GM19035 (cell line): ENCODE data around the gene LRRC51.

Experiments used
- ATAC-seq: cut with Tn5 transposase; IDR thresholded peaks from one replicate; pipeline ENCODE4 v1.9.1; 2021; ENCODE audit not compliant: unreplicated experiment

Gene LRRC51

GRCh38 chr11:72080326-72081183, at the start of gene LRRC51, which contains the start of gene NUMA1:
Gene LRRC51, plus strand, starts transcription at chr11:72080850. Its CDS starts 8,234 bp downstream, at chr11:72089084.
Gene NUMA1, minus strand, starts transcription at chr11:72080542. Its CDS starts 44,599 bp downstream, at chr11:72035943.
- peak; percentile 96 for ATAC-seq

GRCh38 chr11:72036687-72037086, 44.0 kb upstream of the LRRC51 start:
- no peak for ATAC-seq

GRCh38 chr11:72037554-72038311, 42.9 kb upstream of the LRRC51 start:
- ATAC-seq = no peak

GRCh38 chr11:72038491-72038890, 42.2 kb upstream of the LRRC51 start:
- ATAC-seq = no peak

GRCh38 chr11:72039031-72039855, 41.4 kb upstream of the LRRC51 start:
- ATAC-seq = no peak

- ATAC-seq = no peak
Observed at GRCh38 chr11:72039856-72040401, 40.7 kb upstream of the LRRC51 start.

- ATAC-seq = no peak
Observed at GRCh38 chr11:72040491-72041363, 39.9 kb upstream of the LRRC51 start.

GRCh38 chr11:72041364-72042063, 39.1 kb upstream of the LRRC51 start:
- ATAC-seq = no peak

GRCh38 chr11:72042064-72042745, 38.4 kb upstream of the LRRC51 start:
- ATAC-seq = no peak

GRCh38 chr11:72045849-72046248, 34.8 kb upstream of the LRRC51 start:
- ATAC-seq = no peak

- ATAC-seq = no peak
Observed at GRCh38 chr11:72048766-72049460, 31.7 kb upstream of the LRRC51 start.

GRCh38 chr11:72058416-72059034, 22.1 kb upstream of the LRRC51 start:
- ATAC-seq = no peak

- ATAC-seq = no peak
Observed at GRCh38 chr11:72061739-72062396, 18.8 kb upstream of the LRRC51 start.

- ATAC-seq = no peak
Observed at GRCh38 chr11:72066855-72067254, 13.8 kb upstream of the LRRC51 start.

GRCh38 chr11:72067266-72067665, 13.4 kb upstream of the LRRC51 start:
- ATAC-seq = no peak

GRCh38 chr11:72067676-72068075, 13.0 kb upstream of the LRRC51 start:
- no peak for ATAC-seq

- ATAC-seq = no peak
Observed at GRCh38 chr11:72069200-72069599, 11.4 kb upstream of the LRRC51 start.
